Mesenchymal stem cell (in vitro differentiated cells and primary cell): ENCODE data around the gene CCSER1.
"Not testable (repeated sequence)": the region's sequence is repeated elsewhere in the genome, so short reads cannot be mapped to it uniquely, and the experiment has no call there.

Experiments
- DNase-seq: peaks from one replicate; pipeline ENCODE4 v3.0.0-alpha.2; 2013
- H2AFZ ChIP-seq: one replicate; pipeline ENCODE4 v1.6.1; 2013; ENCODE audit warnings: low read depth, mild to moderate bottlenecking, control low read depth, inconsistent platforms, low read length, moderate library complexity
- H2AK5ac ChIP-seq: 2 replicates; pipeline ENCODE4 v1.6.1; 2013; ENCODE audit warnings: low read length, moderate library complexity, mild to moderate bottlenecking, inconsistent platforms; ENCODE audit not compliant: severe bottlenecking
- H2BK120ac ChIP-seq: one replicate; pipeline ENCODE4 v1.6.1; 2013; ENCODE audit warnings: low read depth, mild to moderate bottlenecking, inconsistent platforms, low read length, moderate library complexity
- H2BK12ac ChIP-seq, 2 experiments: one replicate each; pipeline ENCODE4 v1.6.1; 2013; ENCODE audit warnings: inconsistent platforms in 2 of 2, low read length in 2 of 2, mild to moderate bottlenecking in 2 of 2, moderate library complexity in 2 of 2, control low read depth in 1 of 2
- H2BK15ac ChIP-seq: one replicate; pipeline ENCODE4 v1.6.1; 2013; ENCODE audit warnings: mild to moderate bottlenecking, low read depth, inconsistent platforms; ENCODE audit not compliant: poor library complexity, severe bottlenecking
- H2BK5ac ChIP-seq: 2 replicates; pipeline ENCODE4 v1.6.1; 2013; ENCODE audit warnings: low read depth, mild to moderate bottlenecking, low read length, control low read depth, inconsistent platforms; ENCODE audit not compliant: poor library complexity, severe bottlenecking
- H3K14ac ChIP-seq, 2 experiments: one replicate each; pipeline ENCODE4 v1.6.1; 2013; ENCODE audit warnings: inconsistent platforms in 2 of 2, low read length in 2 of 2, control low read depth in 1 of 2, mild to moderate bottlenecking in 1 of 2, moderate library complexity in 1 of 2
- H3K18ac ChIP-seq, 2 experiments: one replicate each; pipeline ENCODE4 v1.6.1; 2013; ENCODE audit warnings: inconsistent platforms in 2 of 2, low read length in 2 of 2, control low read depth in 1 of 2, low read depth in 1 of 2, mild to moderate bottlenecking in 1 of 2
- H3K23ac ChIP-seq, 2 experiments: one replicate each; pipeline ENCODE4 v1.6.1; 2013; ENCODE audit warnings: inconsistent platforms in 2 of 2, low read length in 2 of 2, mild to moderate bottlenecking in 2 of 2, moderate library complexity in 2 of 2, control low read depth in 1 of 2
- H3K27ac ChIP-seq: 2 replicates; pipeline ENCODE4 v1.5.1; 2013; ENCODE audit warnings: mild to moderate bottlenecking, moderate library complexity, low read length, control low read depth, inconsistent platforms; ENCODE audit not compliant: poor library complexity, severe bottlenecking
- H3K27me3 ChIP-seq, 2 experiments: 2 replicates each; pipeline versions ENCODE4 v1.6.1 to v1.7.0; 2013; ENCODE audit warnings: low read length in 2 of 2, mild to moderate bottlenecking in 2 of 2, moderate library complexity in 2 of 2, control low read depth in 1 of 2, inconsistent platforms in 1 of 2; ENCODE audit not compliant: control insufficient read depth in 1 of 2, insufficient read depth in 1 of 2
- H3K36me3 ChIP-seq, 2 experiments: 2 replicates each; pipeline versions ENCODE4 v1.6.1 to v1.7.0; 2013; ENCODE audit warnings: low read length in 2 of 2, control low read depth in 1 of 2, inconsistent platforms in 1 of 2, low read depth in 1 of 2, mild to moderate bottlenecking in 1 of 2; ENCODE audit not compliant: insufficient read depth in 2 of 2, control insufficient read depth in 1 of 2
- H3K4ac ChIP-seq, 2 experiments: one replicate each; pipeline ENCODE4 v1.6.1; 2013; ENCODE audit warnings: inconsistent platforms in 2 of 2, low read length in 2 of 2, mild to moderate bottlenecking in 2 of 2, moderate library complexity in 2 of 2, control low read depth in 1 of 2, low read depth in 1 of 2
- H3K4me1 ChIP-seq: 2 replicates; pipeline ENCODE4 v1.6.1; 2013; ENCODE audit warnings: low read depth, low read length, control low read depth; ENCODE audit not compliant: control insufficient read depth, insufficient read depth
- H3K4me2 ChIP-seq: 2 replicates; pipeline ENCODE4 v1.6.1; 2013; ENCODE audit warnings: low read length, mild to moderate bottlenecking, inconsistent platforms; ENCODE audit not compliant: poor library complexity, severe bottlenecking
- H3K4me3 ChIP-seq, 2 experiments: 2 replicates each; pipeline versions ENCODE4 v1.5.1 to v1.7.0; 2013; ENCODE audit warnings: low read length in 2 of 2, mild to moderate bottlenecking in 2 of 2, control low read depth in 1 of 2, low read depth in 1 of 2; ENCODE audit not compliant: insufficient read depth in 1 of 2
- H3K79me1 ChIP-seq: replicated peaks from 2 replicates; pipeline ENCODE4 v1.6.1; 2013; ENCODE audit warnings: mild to moderate bottlenecking, control low read depth, low read length, inconsistent platforms; ENCODE audit not compliant: poor library complexity, severe bottlenecking
- H3K9ac ChIP-seq: 2 replicates; pipeline ENCODE4 v1.7.0; 2013; ENCODE audit warnings: mild to moderate bottlenecking, low read length, moderate library complexity
- H3K9me3 ChIP-seq: 2 replicates; pipeline ENCODE4 v1.7.0; 2013; ENCODE audit warnings: mild to moderate bottlenecking, low read length; ENCODE audit not compliant: control insufficient read depth
- H4K8ac ChIP-seq: one replicate; pipeline ENCODE4 v1.6.1; 2013; ENCODE audit warnings: inconsistent platforms, mild to moderate bottlenecking, low read length, moderate library complexity
- H4K91ac ChIP-seq: one replicate; pipeline ENCODE4 v1.6.1; 2013; ENCODE audit warnings: mild to moderate bottlenecking, low read length, inconsistent platforms
- WGBS: methylation state at CpG from one replicate; pipeline ENCODE4 v1.1.7; 2013; ENCODE audit warnings: mixed read lengths; 5-methylcytosine and 5-hydroxymethylcytosine counted together

Gene CCSER1

GRCh38 chr4:91127831-91128230, 1000.6 kb downstream of the CCSER1 start:
- H2AK5ac ChIP-seq, result no peak overlapping the region
- H3K4me2 ChIP-seq, result no peak overlapping the region
- H3K4ac ChIP-seq, result no peak overlapping the region
- no peak overlapping the region for H2BK120ac ChIP-seq
- H3K79me1 ChIP-seq, result no peaks in the 10 kb centered on the region
- no peak overlapping the region for H4K91ac ChIP-seq
- DNase-seq, result no peak
- H3K18ac ChIP-seq, result no peak overlapping the region
- H3K23ac ChIP-seq, result no peak overlapping the region
- no peak overlapping the region for H3K4me3 ChIP-seq
- 0% methylated on average over 1 of the region's 1 CpG for WGBS
- no peak overlapping the region for H3K27ac ChIP-seq
- no peak overlapping the region for H3K9ac ChIP-seq
- H3K14ac ChIP-seq, result no peak overlapping the region
- H3K27me3 ChIP-seq, result no peaks in the 10 kb centered on the region
- H2BK15ac ChIP-seq, result no peak overlapping the region
- H3K4me1 ChIP-seq, result no peaks in the 10 kb centered on the region
- no peak overlapping the region for H4K8ac ChIP-seq
- H2BK12ac ChIP-seq, result no peak overlapping the region
- H2AFZ ChIP-seq, result no peak overlapping the region
- H2BK5ac ChIP-seq, result no peak overlapping the region
- no peaks in the 10 kb centered on the region for H3K9me3 ChIP-seq
- no peaks in the 10 kb centered on the region for H3K36me3 ChIP-seq

- Histone ChIP-seq H3K4ac (no peak overlapping the region), H3K18ac (no peak overlapping the region), H3K9me3 (no peaks in the 10 kb centered on the region), H2BK120ac (no peak overlapping the region), H3K9ac (no peak overlapping the region), H2BK15ac (no peak overlapping the region), H3K27me3 (no peaks in the 10 kb centered on the region), H3K14ac (no peak overlapping the region), H2AFZ (no peak overlapping the region), H4K8ac (no peak overlapping the region), H3K27ac (no peak overlapping the region), H3K79me1 (no peaks in the 10 kb centered on the region), H3K23ac (no peak overlapping the region), H2BK5ac (no peak overlapping the region), H3K36me3 (no peaks in the 10 kb centered on the region), H3K4me1 (no peaks in the 10 kb centered on the region), H3K4me2 (no peak overlapping the region), H4K91ac (no peak overlapping the region), H2AK5ac (no peak overlapping the region), H3K4me3 (no peak overlapping the region), H2BK12ac (no peak overlapping the region)
- DNase-seq, result no peak
- 89% methylated on average over 3 of the region's 4 CpGs for WGBS
Observed at GRCh38 chr4:91128519-91128918, 1001.3 kb downstream of the CCSER1 start.

DNA sequence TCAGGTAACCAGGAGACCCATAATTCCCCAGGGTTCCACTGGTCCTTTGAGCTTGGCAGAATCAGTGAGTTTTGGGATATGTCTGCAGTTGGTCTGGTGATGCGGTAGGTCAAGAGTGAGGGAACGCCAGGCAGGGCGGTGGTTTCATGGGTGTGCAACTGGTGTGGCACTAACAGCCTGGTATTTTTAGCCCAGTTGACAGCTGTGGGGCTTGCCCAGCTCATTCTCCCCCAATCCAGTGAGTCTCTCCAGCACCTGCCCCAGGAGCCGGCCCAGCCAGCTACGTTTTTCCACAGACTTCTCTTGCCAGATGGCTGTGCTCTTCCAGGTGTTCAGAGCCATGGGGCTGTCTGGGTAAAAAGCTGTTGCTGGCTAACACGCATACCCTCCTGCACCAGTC, 1019.9 kb downstream of the CCSER1 start:
- H3K79me1 ChIP-seq, result no peaks in the 10 kb centered on the region
- H3K14ac ChIP-seq, result no peak overlapping the region
- H2BK15ac ChIP-seq, result no peak overlapping the region
- H3K4me3 ChIP-seq, result no peak overlapping the region
- H3K4me2 ChIP-seq, result no peak overlapping the region
- H2AK5ac ChIP-seq, result no peak overlapping the region
- WGBS, result 54% methylated on average over 4 of the region's 6 CpGs
- no peak overlapping the region for H3K18ac ChIP-seq
- H3K27me3 ChIP-seq, result no peaks in the 10 kb centered on the region
- no peak overlapping the region for H4K91ac ChIP-seq
- no peak overlapping the region for H3K4ac ChIP-seq
- H2BK120ac ChIP-seq, result no peak overlapping the region
- no peaks in the 10 kb centered on the region for H3K36me3 ChIP-seq
- H3K9me3 ChIP-seq, result peaks cover 9% of the 10 kb centered on the region
- H3K9ac ChIP-seq, result no peak overlapping the region
- H3K23ac ChIP-seq, result no peak overlapping the region
- H2BK12ac ChIP-seq, result no peak overlapping the region
- H3K4me1 ChIP-seq, result no peaks in the 10 kb centered on the region
- no peak overlapping the region for H3K27ac ChIP-seq
- no peak for DNase-seq
- no peak overlapping the region for H2BK5ac ChIP-seq
- no peak overlapping the region for H4K8ac ChIP-seq
- no peak overlapping the region for H2AFZ ChIP-seq

DNA sequence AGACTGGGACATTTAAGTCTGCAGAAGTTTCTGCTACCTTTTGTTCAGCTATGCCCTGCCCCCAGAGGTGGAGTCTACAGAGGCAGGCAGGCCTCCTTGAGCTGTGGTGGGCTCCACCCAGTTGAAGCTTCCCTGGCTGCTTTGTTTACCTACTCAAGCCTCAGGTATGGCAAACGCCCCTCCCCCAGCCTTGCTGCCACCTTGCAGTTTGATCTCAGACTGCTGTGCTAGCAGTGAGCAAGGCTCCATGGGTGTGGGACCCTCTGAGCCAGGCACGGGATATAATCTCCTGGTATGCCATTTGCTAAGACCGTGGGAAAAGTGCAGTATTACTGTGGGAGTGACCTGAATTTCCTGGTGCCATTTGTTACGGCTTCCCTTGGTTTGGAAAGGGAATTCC, 1026.8 kb downstream of the CCSER1 start:
- not testable (repeated sequence) for H4K91ac ChIP-seq, H2AFZ ChIP-seq, H2AK5ac ChIP-seq, H3K4me1 ChIP-seq, H3K9ac ChIP-seq, H2BK5ac ChIP-seq, H3K27ac ChIP-seq, H3K27me3 ChIP-seq, H2BK12ac ChIP-seq, H3K14ac ChIP-seq, H3K4me3 ChIP-seq, H3K4ac ChIP-seq, DNase-seq, H3K23ac ChIP-seq, H3K18ac ChIP-seq, H2BK15ac ChIP-seq, H2BK120ac ChIP-seq, H4K8ac ChIP-seq, H3K79me1 ChIP-seq, H3K36me3 ChIP-seq, H3K4me2 ChIP-seq, H3K9me3 ChIP-seq
- WGBS, result 79% methylated on average over 4 of the region's 4 CpGs
